Astrocyte (in vitro differentiated cells and primary cell): Measurements from ENCODE around the gene TRIM26. TPM values are rescaled to one million over a fixed set of nuclear protein-coding genes. Genes with fewer than 3 reads are reported as not detected.

ENCODE experiments used
- DNase-seq: peaks from one replicate; pipeline ENCODE4 v3.0.0-alpha.2; 2010; ENCODE audit warnings: low read depth
- FAIRE-seq: peaks from 2 replicates; lab custom pipeline; 2011; peaks lifted over from hg19 to GRCh38; lab: Jason Lieb, UNC
- H2AFZ ChIP-seq: 2 replicates; pipeline ENCODE4 v1.6.0; 2012; ENCODE audit warnings: low read depth, low read length, inconsistent platforms
- H3K27ac ChIP-seq: 2 replicates; pipeline ENCODE4 v1.5.1; 2011; ENCODE audit warnings: low read depth, low read length, inconsistent platforms
- H3K27me3 ChIP-seq: 2 replicates; pipeline ENCODE4 v1.6.0; 2011; ENCODE audit warnings: low read length, inconsistent platforms; ENCODE audit not compliant: insufficient read depth
- H3K36me3 ChIP-seq: 2 replicates; pipeline ENCODE4 v1.5.1; 2011; ENCODE audit warnings: low read length, inconsistent platforms; ENCODE audit not compliant: insufficient read depth
- H3K4me1 ChIP-seq: 2 replicates; pipeline ENCODE4 v1.5.1; 2011; ENCODE audit warnings: low read length, inconsistent platforms; ENCODE audit not compliant: insufficient read depth
- H3K4me2 ChIP-seq: 2 replicates; pipeline ENCODE4 v1.6.0; 2012; ENCODE audit warnings: low read length, inconsistent platforms
- H3K4me3 ChIP-seq: 2 replicates; pipeline ENCODE4 v1.5.1; 2011; ENCODE audit warnings: low read depth, mild to moderate bottlenecking, low read length, inconsistent platforms; ENCODE audit not compliant: insufficient read depth
- H3K79me2 ChIP-seq: 2 replicates; pipeline ENCODE4 v1.6.0; 2012; ENCODE audit warnings: mild to moderate bottlenecking, low read length, inconsistent platforms; ENCODE audit not compliant: insufficient read depth
- H3K9ac ChIP-seq: 2 replicates; pipeline ENCODE4 v1.6.0; 2012; ENCODE audit warnings: mild to moderate bottlenecking, low read length, inconsistent platforms
- H3K9me3 ChIP-seq: 2 replicates; pipeline ENCODE4 v1.5.1; 2012; ENCODE audit warnings: low read depth, mild to moderate bottlenecking, low read length, inconsistent platforms; ENCODE audit not compliant: insufficient read depth
- H4K20me1 ChIP-seq: 2 replicates; pipeline ENCODE4 v1.6.0; 2012; ENCODE audit warnings: low read length, inconsistent platforms; ENCODE audit not compliant: insufficient read depth
- H3K27ac Mint-ChIP-seq: one replicate; pipeline ENCODE4 v1.8.0; 2021; ENCODE audit warnings: mild to moderate bottlenecking, mixed read lengths; ENCODE audit not compliant: unreplicated experiment
- H3K27me3 Mint-ChIP-seq: one replicate; pipeline ENCODE4 v1.8.0; 2021; ENCODE audit warnings: low read depth, mixed read lengths; ENCODE audit not compliant: unreplicated experiment
- H3K36me3 Mint-ChIP-seq: one replicate; pipeline ENCODE4 v1.8.0; 2021; ENCODE audit warnings: low read depth, mixed read lengths; ENCODE audit not compliant: unreplicated experiment
- H3K4me1 Mint-ChIP-seq: one replicate; pipeline ENCODE4 v1.8.0; 2021; ENCODE audit warnings: low read depth, mixed read lengths; ENCODE audit not compliant: unreplicated experiment
- H3K4me3 Mint-ChIP-seq: one replicate; pipeline ENCODE4 v1.8.0; 2021; ENCODE audit warnings: mild to moderate bottlenecking, moderate library complexity, mixed read lengths; ENCODE audit not compliant: unreplicated experiment
- H3K9me3 Mint-ChIP-seq: one replicate; pipeline ENCODE4 v1.8.0; 2021; ENCODE audit warnings: mild to moderate bottlenecking, mixed read lengths; ENCODE audit not compliant: unreplicated experiment
- CTCF ChIP-seq: IDR thresholded peaks from 2 replicates; pipeline ENCODE4 v1.5.1; 2011; ENCODE audit warnings: low read depth, mild to moderate bottlenecking, inconsistent platforms, low read length, moderate library complexity; ENCODE audit not compliant: insufficient read depth
- EZH2 ChIP-seq: IDR thresholded peaks from 2 replicates; pipeline ENCODE4 v1.6.1; 2012; ENCODE audit warnings: mild to moderate bottlenecking, low read length, inconsistent platforms; ENCODE audit not compliant: insufficient read depth
- total RNA-seq: library from RNA; stranded (reverse); gene quantifications from 2 replicates; pipeline ENCODE4 v1.2.1, GENCODE V29; 2021

TRIM26 gene
- total RNA-seq, 1 donor from 2014 or later = 52.8 TPM

GRCh38 chr6:30164714-30165113 is 48.5 kb downstream of the TRIM26 start:
- H3K9me3 Mint-ChIP-seq = peaks cover 6% of the 10 kb centered on the region
- Histone ChIP-seq H2AFZ (no peak overlapping the region), H3K36me3 (no peaks in the 10 kb centered on the region), H3K79me2 (no peaks in the 10 kb centered on the region), H3K4me2 (no peak overlapping the region), H3K27ac (no peak overlapping the region), H3K9me3 (no peaks in the 10 kb centered on the region), H3K4me1 (no peaks in the 10 kb centered on the region), H4K20me1 (no peaks in the 10 kb centered on the region), H3K27me3 (peaks cover 31% of the 10 kb centered on the region), H3K4me3 (no peak overlapping the region), H3K9ac (no peak overlapping the region)
- H3K4me1 Mint-ChIP-seq = no peaks in the 10 kb centered on the region
- no peak overlapping the region for H3K27ac Mint-ChIP-seq
- no peak overlapping the region for H3K4me3 Mint-ChIP-seq
- peaks cover 48% of the 10 kb centered on the region for H3K27me3 Mint-ChIP-seq
- H3K36me3 Mint-ChIP-seq = no peaks in the 10 kb centered on the region
- DNase-seq = no peak
- FAIRE-seq = no peak
- TF ChIP-seq EZH2 (no peak), CTCF (no peak)

- H3K4me3 Mint-ChIP-seq = no peak overlapping the region
- Histone ChIP-seq H3K9ac (no peak overlapping the region), H4K20me1 (no peaks in the 10 kb centered on the region), H3K36me3 (no peaks in the 10 kb centered on the region), H3K27ac (no peak overlapping the region), H3K79me2 (no peaks in the 10 kb centered on the region), H3K4me2 (no peak overlapping the region), H2AFZ (no peak overlapping the region), H3K4me3 (no peak overlapping the region), H3K9me3 (no peaks in the 10 kb centered on the region), H3K4me1 (no peaks in the 10 kb centered on the region), H3K27me3 (peaks cover 28% of the 10 kb centered on the region)
- peaks cover 51% of the 10 kb centered on the region for H3K27me3 Mint-ChIP-seq
- peaks cover 9% of the 10 kb centered on the region for H3K9me3 Mint-ChIP-seq
- FAIRE-seq = no peak
- DNase-seq = no peak
- no peak overlapping the region for H3K27ac Mint-ChIP-seq
- no peaks in the 10 kb centered on the region for H3K4me1 Mint-ChIP-seq
- H3K36me3 Mint-ChIP-seq = no peaks in the 10 kb centered on the region
- no peak for TF ChIP-seq EZH2
- TF ChIP-seq CTCF = no peak
Observed at GRCh38 chr6:30163918-30164654, 49.1 kb downstream of the TRIM26 start.
